IMR-90 (cell line): ENCODE data around the gene COL18A1. TPM values are rescaled to one million over a fixed set of nuclear protein-coding genes. Genes with fewer than 3 reads are reported as not detected.

Source experiments
- ATAC-seq: fragments of 200-7000 bp; cut with Tn5 transposase; 2 replicates; pipeline ENCODE4 v1.9.1; 2020; ENCODE audit warnings: low read depth, mild to moderate bottlenecking, moderate library complexity
- BruUV-seq: library from RNA; stranded (reverse); fragments of 400-500 nt; replicated peaks from 2 replicates; lab custom pipeline; 2021; lab: Mats Ljungman, UMichigan
- CTCF ChIA-PET: fragments of 300-600 bp; formaldehyde crosslinking; extraction: SDS; loops from one replicate; lab custom pipeline; 2021; ENCODE audit warnings: antibody characterized with exemption; lab: Yijun Ruan, JAX
- POLR2A ChIA-PET: fragments of 300-600 bp; sonication (Branson Sonifier 250); formaldehyde crosslinking; loops from one replicate; lab custom pipeline; 2022; ENCODE audit warnings: antibody characterized with exemption; ENCODE audit not compliant: unreplicated experiment; lab: Charles Lee
- DNase-seq: peaks from one replicate; pipeline ENCODE4 v3.0.0; 2013
- H2AFZ ChIP-seq: replicated peaks from 2 replicates; pipeline ENCODE3; 2013; ENCODE audit warnings: low read length, mild to moderate bottlenecking; ENCODE audit not compliant: poor library complexity
- H2AK5ac ChIP-seq: 2 replicates; pipeline ENCODE4 v1.6.1; 2013; ENCODE audit warnings: low read depth, low read length, inconsistent platforms
- H2AK9ac ChIP-seq: replicated peaks from 2 replicates; pipeline ENCODE3; 2013; ENCODE audit warnings: mild to moderate bottlenecking, low read depth, low read length, moderate library complexity; ENCODE audit not compliant: poor library complexity
- H2BK120ac ChIP-seq: 2 replicates; pipeline ENCODE4 v1.6.1; 2013; ENCODE audit warnings: low read depth, low read length, inconsistent platforms
- H2BK15ac ChIP-seq: 3 replicates; pipeline ENCODE4 v1.6.1; 2013; ENCODE audit warnings: low read depth, low read length, inconsistent platforms
- H2BK20ac ChIP-seq: 2 replicates; pipeline ENCODE4 v1.6.1; 2013; ENCODE audit warnings: low read depth, mild to moderate bottlenecking, inconsistent platforms, low read length, moderate library complexity
- H2BK5ac ChIP-seq: 2 replicates; pipeline ENCODE4 v1.6.1; 2013; ENCODE audit warnings: mild to moderate bottlenecking, low read depth, low read length, inconsistent platforms; ENCODE audit not compliant: poor library complexity, severe bottlenecking
- H3K14ac ChIP-seq: replicated peaks from 2 replicates; pipeline ENCODE4 v1.6.1; 2013; ENCODE audit warnings: low read depth, low read length, inconsistent platforms
- H3K18ac ChIP-seq: 2 replicates; pipeline ENCODE4 v1.6.1; 2013; ENCODE audit warnings: low read depth, low read length, control low read depth
- H3K23ac ChIP-seq: 2 replicates; pipeline ENCODE4 v1.6.1; 2013; ENCODE audit warnings: low read depth, low read length, inconsistent platforms
- H3K27ac ChIP-seq: 2 replicates; pipeline ENCODE4 v1.5.1; 2013; ENCODE audit warnings: mild to moderate bottlenecking, control low read depth, low read length; ENCODE audit not compliant: insufficient read depth
- H3K27me3 ChIP-seq: 2 replicates; pipeline ENCODE4 v1.6.1; 2013; ENCODE audit warnings: low read length; ENCODE audit not compliant: control insufficient read depth, insufficient read depth
- H3K36me3 ChIP-seq: 2 replicates; pipeline ENCODE4 v1.6.1; 2013; ENCODE audit warnings: low read length, mixed read lengths; ENCODE audit not compliant: control insufficient read depth, insufficient read depth
- H3K4ac ChIP-seq: 2 replicates; pipeline ENCODE4 v1.6.1; 2013; ENCODE audit warnings: low read depth, low read length, inconsistent platforms
- H3K4me1 ChIP-seq: 2 replicates; pipeline ENCODE4 v1.6.1; 2013; ENCODE audit warnings: low read length, mixed read lengths; ENCODE audit not compliant: control insufficient read depth, insufficient read depth
- H3K4me2 ChIP-seq: 2 replicates; pipeline ENCODE4 v1.6.1; 2013; ENCODE audit warnings: low read depth, mild to moderate bottlenecking, control low read depth, low read length, moderate library complexity
- H3K4me3 ChIP-seq: 2 replicates; pipeline ENCODE4 v1.5.1; 2013; ENCODE audit warnings: low read depth, mild to moderate bottlenecking, control low read depth, low read length, moderate library complexity; ENCODE audit not compliant: insufficient read depth
- H3K56ac ChIP-seq: 2 replicates; pipeline ENCODE4 v1.6.1; 2013; ENCODE audit warnings: low read length, inconsistent platforms; ENCODE audit not compliant: insufficient read depth; ENCODE audit errors: extremely low read depth
- H3K79me1 ChIP-seq, 2 experiments: 2 replicates each; pipeline ENCODE4 v1.6.1; 2013; ENCODE audit warnings: low read length in 2 of 2, inconsistent platforms in 1 of 2, low read depth in 1 of 2
- H3K9ac ChIP-seq: 2 replicates; pipeline ENCODE4 v1.6.1; 2013; ENCODE audit warnings: low read depth, low read length, control low read depth
- H3K9me1 ChIP-seq: 2 replicates; pipeline ENCODE4 v1.6.1; 2013; ENCODE audit warnings: low read length, inconsistent platforms; ENCODE audit not compliant: insufficient read depth
- H3K9me3 ChIP-seq: 2 replicates; pipeline ENCODE4 v1.6.1; 2013; ENCODE audit warnings: low read length; ENCODE audit not compliant: control insufficient read depth, insufficient read depth
- H4K20me1 ChIP-seq: 2 replicates; pipeline ENCODE4 v1.6.1; 2013; ENCODE audit warnings: low read length, inconsistent platforms; ENCODE audit not compliant: insufficient read depth
- H4K5ac ChIP-seq: 2 replicates; pipeline ENCODE4 v1.6.1; 2013; ENCODE audit warnings: mild to moderate bottlenecking, low read depth, low read length, control low read depth
- H4K8ac ChIP-seq, 2 experiments: 2 replicates each; pipeline ENCODE4 v1.6.1; 2013; ENCODE audit warnings: low read depth in 2 of 2, low read length in 2 of 2, control low read depth in 1 of 2, inconsistent platforms in 1 of 2
- H4K91ac ChIP-seq: 2 replicates; pipeline ENCODE4 v1.6.1; 2013; ENCODE audit warnings: low read depth, low read length, inconsistent platforms; ENCODE audit not compliant: insufficient read depth
- BHLHE40 ChIP-seq: fragments of 150-350 bp; IDR thresholded peaks from 2 replicates; pipeline ENCODE4 v1.6.1; 2016; ENCODE audit warnings: mild to moderate bottlenecking, low read depth, low read length
- CEBPB ChIP-seq: IDR thresholded peaks from 2 replicates; pipeline ENCODE4 v1.6.1; 2012; ENCODE audit warnings: low read depth, low read length, improper control_type of control experiment
- CHD1 ChIP-seq: IDR thresholded peaks from 2 replicates; pipeline ENCODE4 v1.6.1; 2012; ENCODE audit warnings: low read depth, low read length, improper control_type of control experiment
- ELK1 ChIP-seq: fragments of 150-350 bp; IDR thresholded peaks from 2 replicates; pipeline ENCODE4 v1.6.1; 2016; ENCODE audit warnings: low read depth, mild to moderate bottlenecking, low read length, moderate library complexity, borderline replicate concordance
- FOS ChIP-seq: fragments of 150-350 bp; IDR thresholded peaks from 2 replicates; pipeline ENCODE4 v1.6.1; 2016; ENCODE audit warnings: low read depth, low read length
- MXI1 ChIP-seq: IDR thresholded peaks from 2 replicates; pipeline ENCODE4 v1.6.1; 2012; ENCODE audit warnings: low read depth, mild to moderate bottlenecking, low read length, moderate library complexity, borderline replicate concordance
- POLR2A ChIP-seq: IDR thresholded peaks from 2 replicates; pipeline ENCODE4 v1.6.1; 2012; ENCODE audit warnings: mild to moderate bottlenecking, low read depth, low read length
- RAD21 ChIP-seq: IDR thresholded peaks from 2 replicates; pipeline ENCODE4 v1.6.1; 2012; ENCODE audit warnings: low read length, improper control_type of control experiment
- RCOR1 ChIP-seq: IDR thresholded peaks from 2 replicates; pipeline ENCODE4 v1.6.1; 2012; ENCODE audit warnings: mild to moderate bottlenecking, low read length, improper control_type of control experiment; ENCODE audit not compliant: insufficient replicate concordance
- RFX5 ChIP-seq: IDR thresholded peaks from 2 replicates; pipeline ENCODE4 v1.8.0; 2012; ENCODE audit warnings: low read depth, mild to moderate bottlenecking, low read length, moderate library complexity
- SMC3 ChIP-seq: fragments of 150-350 bp; IDR thresholded peaks from 2 replicates; pipeline ENCODE4 v1.6.1; 2016; ENCODE audit warnings: low read depth, mild to moderate bottlenecking, antibody characterized with exemption, low read length, moderate library complexity
- WGBS, 2 experiments: methylation state at CpG; one replicate each; pipeline versions ENCODE4 v1.1.5 to v1.1.7; 2013; ENCODE audit warnings: missing lambda C conversion rate in 2 of 2; ENCODE audit not compliant: insufficient read length in 1 of 2; ENCODE audit errors: extremely low coverage in 2 of 2; 5-methylcytosine and 5-hydroxymethylcytosine counted together
- dilution Hi-C: fragments of 300-500 bp; cut with HindIII; formaldehyde crosslinking; loops from one replicate; pipeline ENCODE4 v1.14.3; 2018; ENCODE audit warnings: low sequenced_read_pairs; ENCODE audit not compliant: unreplicated experiment
- in situ Hi-C: fragments of 300-500 bp; cut with MboI; formaldehyde crosslinking; loops from 3 replicates; pipeline ENCODE4 v1.14.3; 2019; ENCODE audit warnings: low sequenced_read_pairs, inconsistent platforms, mixed read lengths
- intact Hi-C: fragments of 100-400 bp; cut with micrococcal nuclease; formaldehyde crosslinking; loops from 2 replicates; pipeline ENCODE4 v1.10.0; 2022
- polyA plus RNA-seq, 3 experiments: library from polyadenylated mRNA; depleted of rRNA; stranded (reverse); fragments of >200 nt; gene quantifications; 2 replicates each; pipeline ENCODE4 v1.2.3, GENCODE V29; 2012; ENCODE audit warnings: low replicate concordance in 1 of 3
- total RNA-seq: library from RNA; depleted of rRNA; stranded (reverse); fragments of >200 nt; gene quantifications from 2 replicates; pipeline ENCODE4 v1.2.3, GENCODE V29; 2012
- TF ChIP-seq, protein P1 (sequence below): conservative IDR thresholded peaks from 2 replicates; pipeline ENCODE4 v1.5.1; 2012; ENCODE audit warnings: mild to moderate bottlenecking, low read depth, low read length, improper control_type of control experiment
- TF ChIP-seq, protein P2 (sequence below): fragments of 150-350 bp; IDR thresholded peaks from 2 replicates; pipeline ENCODE4 v1.6.1; 2017; ENCODE audit warnings: mild to moderate bottlenecking, antibody characterized with exemption, low read length, low read depth

Gene COL18A1
- total and polyA plus RNA-seq, 2 of the 4 experiments (the other 2 are of a cell fraction) = 4.3 to 46.7 TPM

DNA sequence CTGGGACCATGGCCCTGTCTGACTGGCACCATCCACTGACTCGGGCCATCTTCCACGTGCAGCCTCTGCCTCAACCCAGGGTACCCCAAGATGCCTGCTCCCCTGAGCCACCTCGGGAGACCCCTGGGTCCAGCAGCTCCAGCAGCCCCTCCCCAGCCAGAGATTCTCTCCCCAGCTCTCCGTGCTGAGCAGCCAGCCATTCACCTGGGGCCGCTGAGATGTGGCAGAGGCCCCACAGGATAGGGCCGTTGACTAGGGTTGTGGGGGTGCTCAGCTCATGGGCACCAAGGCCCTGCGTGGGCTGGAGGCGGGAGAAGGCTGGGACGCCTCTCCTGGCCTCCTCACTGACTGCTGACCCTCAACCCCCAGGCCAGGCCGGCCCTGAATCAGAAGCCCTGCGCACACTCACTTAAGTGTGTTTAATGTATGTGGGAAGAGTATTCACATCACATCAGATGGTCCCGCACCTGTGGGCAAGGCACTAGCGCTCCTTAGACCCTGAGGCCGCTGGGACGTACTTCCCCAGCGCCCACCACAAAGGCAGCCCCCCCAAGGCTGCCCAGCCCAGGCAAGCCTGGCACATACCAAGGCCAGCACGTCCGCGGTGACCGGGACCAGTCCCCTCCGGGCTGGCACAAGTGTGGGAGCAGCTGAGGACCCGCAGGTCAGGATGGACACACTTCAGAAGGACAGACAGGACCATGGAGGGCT is 109.5 kb downstream of the COL18A1 start:
- Histone ChIP-seq H2BK120ac (no peak overlapping the region), H3K9me3 (peaks cover 6% of the 10 kb centered on the region), H3K23ac (no peak overlapping the region), H3K14ac (no peak overlapping the region), H3K9me1 (no peaks in the 10 kb centered on the region; the same call in 1 of the 2 replicates), H3K27ac (no peak overlapping the region), H3K36me3 (peaks cover 38% of the 10 kb centered on the region), H2AFZ (no peak overlapping the region), H4K20me1 (peaks cover 12% of the 10 kb centered on the region), H3K4me1 (no peaks in the 10 kb centered on the region), H2AK5ac (no peak overlapping the region), H3K4me2 (no peak overlapping the region), H3K9ac (no peak overlapping the region), H3K18ac (no peak overlapping the region), H3K56ac (no peak overlapping the region), H3K4ac (no peak overlapping the region), H2BK15ac (no peak overlapping the region), H2BK20ac (no peak overlapping the region), H2AK9ac (no peak overlapping the region), H2BK5ac (no peak overlapping the region), H4K8ac (no peak overlapping the region), H3K27me3 (no peaks in the 10 kb centered on the region), H3K4me3 (no peak overlapping the region), H4K91ac (no peak overlapping the region), H4K5ac (no peak overlapping the region), H3K79me1 (peaks cover 4 to 5% of the 10 kb centered on the region in 2 experiments; a peak in 1 of 4 replicates)
- intact Hi-C loops = no loop called here
- ATAC-seq (no peak), DNase-seq (no peak)
- ChIA-PET CTCF (interaction anchor here (0.6 kb wide), 1 partner anchor 47 kb away, joined by 3 read pairs; no protein-coding TSS in a partner anchor), POLR2A (no interaction called here)
- BruUV-seq = no TSS peak
- TF ChIP-seq RCOR1 = no peak
- TF ChIP-seq, protein P1, sequence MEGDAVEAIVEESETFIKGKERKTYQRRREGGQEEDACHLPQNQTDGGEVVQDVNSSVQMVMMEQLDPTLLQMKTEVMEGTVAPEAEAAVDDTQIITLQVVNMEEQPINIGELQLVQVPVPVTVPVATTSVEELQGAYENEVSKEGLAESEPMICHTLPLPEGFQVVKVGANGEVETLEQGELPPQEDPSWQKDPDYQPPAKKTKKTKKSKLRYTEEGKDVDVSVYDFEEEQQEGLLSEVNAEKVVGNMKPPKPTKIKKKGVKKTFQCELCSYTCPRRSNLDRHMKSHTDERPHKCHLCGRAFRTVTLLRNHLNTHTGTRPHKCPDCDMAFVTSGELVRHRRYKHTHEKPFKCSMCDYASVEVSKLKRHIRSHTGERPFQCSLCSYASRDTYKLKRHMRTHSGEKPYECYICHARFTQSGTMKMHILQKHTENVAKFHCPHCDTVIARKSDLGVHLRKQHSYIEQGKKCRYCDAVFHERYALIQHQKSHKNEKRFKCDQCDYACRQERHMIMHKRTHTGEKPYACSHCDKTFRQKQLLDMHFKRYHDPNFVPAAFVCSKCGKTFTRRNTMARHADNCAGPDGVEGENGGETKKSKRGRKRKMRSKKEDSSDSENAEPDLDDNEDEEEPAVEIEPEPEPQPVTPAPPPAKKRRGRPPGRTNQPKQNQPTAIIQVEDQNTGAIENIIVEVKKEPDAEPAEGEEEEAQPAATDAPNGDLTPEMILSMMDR = no peak
- no peak for TF ChIP-seq SMC3
- TF ChIP-seq FOS = no peak
- TF ChIP-seq, protein P2, sequence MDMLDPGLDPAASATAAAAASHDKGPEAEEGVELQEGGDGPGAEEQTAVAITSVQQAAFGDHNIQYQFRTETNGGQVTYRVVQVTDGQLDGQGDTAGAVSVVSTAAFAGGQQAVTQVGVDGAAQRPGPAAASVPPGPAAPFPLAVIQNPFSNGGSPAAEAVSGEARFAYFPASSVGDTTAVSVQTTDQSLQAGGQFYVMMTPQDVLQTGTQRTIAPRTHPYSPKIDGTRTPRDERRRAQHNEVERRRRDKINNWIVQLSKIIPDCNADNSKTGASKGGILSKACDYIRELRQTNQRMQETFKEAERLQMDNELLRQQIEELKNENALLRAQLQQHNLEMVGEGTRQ = no peak
- no peak for TF ChIP-seq MXI1
- TF ChIP-seq CEBPB = no peak
- no peak for TF ChIP-seq BHLHE40
- TF ChIP-seq POLR2A = no peak
- no peak for TF ChIP-seq ELK1
- no peak for TF ChIP-seq RFX5
- no peak for TF ChIP-seq RAD21
- TF ChIP-seq CHD1 = no peak
- dilution Hi-C loops = no loop called here
- in situ Hi-C loops = no loop called here
- WGBS, 2 experiments = 90% methylated on average over 8 of the region's 22 CpGs; no CpG with 5 or more reads in 1 of the 2 experiments
